OCI-LY7 (cell line): ENCODE measurements around the gene CCT8. TPM values are rescaled to one million over a fixed set of nuclear protein-coding genes. Genes with fewer than 3 reads are reported as not detected.

Experiments
- BruUV-seq: library from RNA; stranded (reverse); fragments of 400-500 nt; replicated peaks from 2 replicates; lab custom pipeline; 2021; lab: Mats Ljungman, UMichigan
- CTCF ChIA-PET: fragments of 300-600 bp; sonication (Branson Sonifier 250); formaldehyde crosslinking; loops from one replicate; lab custom pipeline; 2022; ENCODE audit warnings: antibody characterized with exemption; ENCODE audit not compliant: unreplicated experiment; lab: Charles Lee
- POLR2A ChIA-PET: fragments of 300-600 bp; sonication (Branson Sonifier 250); formaldehyde crosslinking; loops from one replicate; lab custom pipeline; 2022; ENCODE audit warnings: antibody characterized with exemption; lab: Charles Lee
- DNase-seq: peaks from one replicate; pipeline ENCODE4 v3.0.0-alpha.2; 2015; ENCODE audit warnings: low spot score
- H2AFZ ChIP-seq: fragments of 200-600 bp; sonication (generic), shearing (Covaris generic); 2 replicates; pipeline ENCODE4 v1.6.1; 2014; ENCODE audit warnings: mild to moderate bottlenecking, antibody characterized with exemption, low read length, moderate library complexity
- H3K27ac ChIP-seq: fragments of 200-600 bp; sonication (generic); 2 replicates; pipeline ENCODE4 v1.5.1; 2014; ENCODE audit warnings: mixed run types, low read depth, mild to moderate bottlenecking, moderate library complexity, low read length, inconsistent platforms; ENCODE audit not compliant: poor library complexity, severe bottlenecking
- H3K36me3 ChIP-seq: fragments of 200-600 bp; sonication (generic); 2 replicates; pipeline ENCODE4 v1.6.1; 2014; ENCODE audit warnings: mild to moderate bottlenecking, antibody characterized with exemption, low read length, moderate library complexity, mixed read lengths; ENCODE audit not compliant: insufficient read depth
- H3K4me1 ChIP-seq: fragments of 200-600 bp; sonication (generic); 2 replicates; pipeline ENCODE4 v1.5.1; 2014; ENCODE audit warnings: mild to moderate bottlenecking, low read length; ENCODE audit not compliant: insufficient read depth, poor library complexity, severe bottlenecking
- H3K4me2 ChIP-seq: fragments of 200-600 bp; sonication (generic); 2 replicates; pipeline ENCODE4 v1.6.1; 2014; ENCODE audit warnings: mild to moderate bottlenecking, low read length
- H3K4me3 ChIP-seq: fragments of 200-600 bp; sonication (generic); 2 replicates; pipeline ENCODE4 v1.5.1; 2014; ENCODE audit warnings: mild to moderate bottlenecking, low read depth, low read length; ENCODE audit not compliant: poor library complexity, severe bottlenecking
- H3K79me2 ChIP-seq: fragments of 200-600 bp; sonication (generic); 2 replicates; pipeline ENCODE4 v1.6.1; 2016; ENCODE audit warnings: low read depth, mild to moderate bottlenecking, low read length, moderate library complexity, mixed read lengths; ENCODE audit not compliant: insufficient read depth
- H3K9me2 ChIP-seq: fragments of 200-600 bp; sonication (generic); 2 replicates; pipeline ENCODE4 v1.6.1; 2016; ENCODE audit warnings: mild to moderate bottlenecking, low read length, mixed read lengths; ENCODE audit not compliant: insufficient read depth
- H3K9me3 ChIP-seq: fragments of 200-600 bp; sonication (generic); 2 replicates; pipeline ENCODE4 v1.6.1; 2014; ENCODE audit warnings: mild to moderate bottlenecking, mixed run types, low read length, mixed read lengths
- H4K20me1 ChIP-seq: fragments of 200-600 bp; sonication (generic); 2 replicates; pipeline ENCODE4 v1.6.1; 2014; ENCODE audit warnings: mild to moderate bottlenecking, antibody characterized with exemption, low read length, moderate library complexity, mixed read lengths; ENCODE audit not compliant: insufficient read depth
- EZH2phosphoT487 ChIP-seq: fragments of 200-600 bp; sonication (generic); IDR thresholded peaks from 2 replicates; pipeline ENCODE4 v1.6.1; 2018; ENCODE audit warnings: low read depth, borderline replicate concordance, mild to moderate bottlenecking, mixed run types, antibody characterized with exemption, low read length, moderate library complexity, mixed read lengths
- intact Hi-C: fragments of 100-400 bp; cut with micrococcal nuclease; formaldehyde crosslinking; loops from one replicate; pipeline ENCODE4 v1.10.0; 2022; ENCODE audit not compliant: unreplicated experiment
- total RNA-seq, 2 experiments: library from RNA; depleted of rRNA in 1 of 2; stranded (reverse); fragments of >200 nt in 1 of 2; shearing (Covaris generic) in 1 of 2; gene quantifications; 2 replicates each; pipeline ENCODE4 v1.2.3, GENCODE V29; 2014 to 2022
- TF ChIP-seq, protein P1 (sequence below): fragments of 200-600 bp; sonication (generic); conservative IDR thresholded peaks from 2 replicates; pipeline ENCODE4 v1.5.1; 2014; ENCODE audit warnings: mild to moderate bottlenecking, antibody characterized with exemption, low read length, moderate library complexity, mixed read lengths

CCT8 gene
- total RNA-seq, 2 experiments from 2014 or later: 229 to 375 TPM

DNA sequence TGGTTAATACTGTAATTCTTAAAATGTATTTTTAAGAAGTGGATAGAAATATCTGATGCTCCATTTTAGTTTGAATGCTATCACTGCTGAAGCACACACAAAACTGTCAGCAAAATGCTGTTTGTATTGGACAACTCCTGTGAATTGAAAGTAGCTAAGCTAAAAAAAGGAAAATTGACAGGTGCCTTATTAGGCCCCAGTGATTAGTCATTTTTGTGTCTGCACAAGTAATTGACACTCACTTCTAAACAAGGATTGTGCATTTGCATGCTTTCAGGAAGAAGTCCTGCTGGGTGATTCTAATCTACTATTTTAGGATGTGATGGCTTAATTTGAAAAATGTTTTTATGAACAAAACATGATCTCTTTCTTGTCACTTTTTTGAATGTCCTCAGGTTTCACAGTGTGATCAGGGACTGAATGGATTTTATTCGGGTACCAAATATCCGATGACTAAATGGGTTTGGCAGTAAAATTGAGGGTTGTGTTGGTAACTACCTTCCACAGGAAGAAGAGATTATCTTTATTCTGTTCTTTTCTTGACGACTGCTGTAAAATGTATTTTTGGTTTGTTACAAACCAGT lies 44.0 kb upstream of the CCT8 start:
- Histone ChIP-seq H4K20me1 (no peaks in the 10 kb centered on the region), H3K4me3 (peak overlapping the region; percentile 35), H3K4me1 (peaks cover 38% of the 10 kb centered on the region), H3K9me2 (no peaks in the 10 kb centered on the region), H3K9me3 (no peaks in the 10 kb centered on the region), H3K4me2 (peak overlapping the region; percentile 69), H2AFZ (peak overlapping the region; percentile 90), H3K36me3 (no peaks in the 10 kb centered on the region), H3K79me2 (no peaks in the 10 kb centered on the region), H3K27ac (peak overlapping the region; percentile 32)
- intact Hi-C loops: no loop called here
- no TSS peak for BruUV-seq
- TF ChIP-seq EZH2phosphoT487: no peak
- TF ChIP-seq, protein P1, sequence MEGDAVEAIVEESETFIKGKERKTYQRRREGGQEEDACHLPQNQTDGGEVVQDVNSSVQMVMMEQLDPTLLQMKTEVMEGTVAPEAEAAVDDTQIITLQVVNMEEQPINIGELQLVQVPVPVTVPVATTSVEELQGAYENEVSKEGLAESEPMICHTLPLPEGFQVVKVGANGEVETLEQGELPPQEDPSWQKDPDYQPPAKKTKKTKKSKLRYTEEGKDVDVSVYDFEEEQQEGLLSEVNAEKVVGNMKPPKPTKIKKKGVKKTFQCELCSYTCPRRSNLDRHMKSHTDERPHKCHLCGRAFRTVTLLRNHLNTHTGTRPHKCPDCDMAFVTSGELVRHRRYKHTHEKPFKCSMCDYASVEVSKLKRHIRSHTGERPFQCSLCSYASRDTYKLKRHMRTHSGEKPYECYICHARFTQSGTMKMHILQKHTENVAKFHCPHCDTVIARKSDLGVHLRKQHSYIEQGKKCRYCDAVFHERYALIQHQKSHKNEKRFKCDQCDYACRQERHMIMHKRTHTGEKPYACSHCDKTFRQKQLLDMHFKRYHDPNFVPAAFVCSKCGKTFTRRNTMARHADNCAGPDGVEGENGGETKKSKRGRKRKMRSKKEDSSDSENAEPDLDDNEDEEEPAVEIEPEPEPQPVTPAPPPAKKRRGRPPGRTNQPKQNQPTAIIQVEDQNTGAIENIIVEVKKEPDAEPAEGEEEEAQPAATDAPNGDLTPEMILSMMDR: no peak
- ChIA-PET POLR2A (interaction anchor here (1.2 to 4.5 kb wide), 5 partner anchors 8 to 188 kb away, joined by 3 to 23 read pairs (median 7); partner anchors contain the start of gene CCT8), CTCF (no interaction called here)
- peak; percentile 29 for DNase-seq

DNA sequence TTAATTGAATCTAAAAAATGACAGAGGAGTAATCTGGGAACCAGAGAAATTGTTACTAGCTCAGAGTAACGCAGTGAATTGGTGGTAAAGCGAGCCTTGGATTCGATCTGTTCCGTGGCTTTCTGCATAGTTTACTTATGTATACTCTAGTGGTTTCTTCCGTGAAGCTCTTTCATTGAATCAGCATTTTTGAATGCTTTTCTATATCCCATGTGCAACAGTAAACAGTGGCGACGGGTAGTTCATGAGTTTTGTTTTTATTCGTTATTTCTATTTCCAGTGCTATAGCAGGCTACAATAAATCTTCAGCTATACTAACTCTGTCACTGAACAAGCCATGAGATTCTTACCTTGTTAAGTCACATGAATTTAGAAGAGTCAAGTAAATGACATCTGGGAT lies 42.5 kb upstream of the CCT8 start:
- Histone ChIP-seq H3K4me2 (no peak overlapping the region), H3K4me3 (no peak overlapping the region), H2AFZ (peak overlapping the region; percentile 20; the same call in 1 of the 2 replicates), H3K9me2 (no peaks in the 10 kb centered on the region), H3K4me1 (peaks cover 22% of the 10 kb centered on the region), H3K79me2 (no peaks in the 10 kb centered on the region), H3K27ac (no peak overlapping the region), H3K36me3 (no peaks in the 10 kb centered on the region), H4K20me1 (no peaks in the 10 kb centered on the region), H3K9me3 (no peaks in the 10 kb centered on the region)
- intact Hi-C loops: no loop called here
- POLR2A ChIA-PET: interaction anchor here (0.6 to 4.5 kb wide), 17 partner anchors 8 to 189 kb away, joined by 3 to 23 read pairs (median 3); partner anchors contain the start of genes CCT8 and USP16
- CTCF ChIA-PET: no interaction called here
- BruUV-seq: no TSS peak
- TF ChIP-seq EZH2phosphoT487: no peak
- DNase-seq: no peak

GRCh38 chr21:29114765-29115500 lies 41.5 kb upstream of the CCT8 start:
- ChIA-PET CTCF (no interaction called here), POLR2A (interaction anchor here (0.6 to 4.5 kb wide), 11 partner anchors 10 to 287 kb away, joined by 3 to 23 read pairs (median 7); partner anchors contain the start of genes CCT8 and USP16)
- H3K4me2 ChIP-seq: no peak overlapping the region
- no peak overlapping the region for H3K27ac ChIP-seq
- no peaks in the 10 kb centered on the region for H3K36me3 ChIP-seq
- no peaks in the 10 kb centered on the region for H3K9me3 ChIP-seq
- BruUV-seq: no TSS peak
- H2AFZ ChIP-seq: 0 out of 2 replicates have a peak overlapping the region, but pooled peaks have one; percentile 20
- no peaks in the 10 kb centered on the region for H4K20me1 ChIP-seq
- H3K9me2 ChIP-seq: no peaks in the 10 kb centered on the region
- DNase-seq: no peak
- H3K4me3 ChIP-seq: no peak overlapping the region
- intact Hi-C loops: no loop called here
- TF ChIP-seq, protein P1: no peak
- TF ChIP-seq EZH2phosphoT487: no peak
- H3K4me1 ChIP-seq: peaks cover 22% of the 10 kb centered on the region
- no peaks in the 10 kb centered on the region for H3K79me2 ChIP-seq
